HG03039 (cell line): ENCODE results near the gene FBLL1.
A peak's percentile ranks its signal among the peaks of the same experiment; 100 is the strongest.
"Not testable (repeated sequence)": the region's sequence is repeated elsewhere in the genome, so short reads cannot be mapped to it uniquely, and the experiment has no call there.

Experiments
- ATAC-seq: cut with Tn5 transposase; IDR thresholded peaks from one replicate; pipeline ENCODE4 v1.9.1; 2021; ENCODE audit warnings: mild to moderate bottlenecking, moderate library complexity; ENCODE audit not compliant: unreplicated experiment

The FBLL1 gene

DNA sequence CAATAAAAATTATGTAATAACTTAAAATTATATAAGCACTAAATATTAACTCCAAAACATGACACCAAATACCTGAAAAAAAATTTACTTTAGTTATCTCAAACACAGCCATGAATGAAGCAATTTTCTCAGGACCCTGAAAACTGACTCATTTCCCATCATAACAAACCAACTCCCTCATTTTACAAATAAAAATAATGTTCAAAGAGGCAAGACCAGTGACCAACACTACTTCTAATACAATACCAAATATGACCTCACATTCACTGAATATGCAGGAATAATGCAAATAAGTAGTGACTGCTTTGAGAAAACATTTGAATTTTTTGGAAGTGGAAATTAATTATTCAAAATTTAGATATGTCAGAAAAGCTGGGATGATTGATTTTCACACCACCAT is 21.6 kb downstream of the FBLL1 start:
- no peak for ATAC-seq

GRCh38 chr5:168552146-168552545 is 23.0 kb downstream of the FBLL1 start:
- no peak for ATAC-seq

GRCh38 chr5:168553377-168554130 is 24.4 kb downstream of the FBLL1 start:
- no peak for ATAC-seq

- ATAC-seq, result no peak
Observed at GRCh38 chr5:168557389-168557788, 28.3 kb downstream of the FBLL1 start.

- ATAC-seq, result no peak
Observed at GRCh38 chr5:168562279-168562678, 33.2 kb downstream of the FBLL1 start.

DNA sequence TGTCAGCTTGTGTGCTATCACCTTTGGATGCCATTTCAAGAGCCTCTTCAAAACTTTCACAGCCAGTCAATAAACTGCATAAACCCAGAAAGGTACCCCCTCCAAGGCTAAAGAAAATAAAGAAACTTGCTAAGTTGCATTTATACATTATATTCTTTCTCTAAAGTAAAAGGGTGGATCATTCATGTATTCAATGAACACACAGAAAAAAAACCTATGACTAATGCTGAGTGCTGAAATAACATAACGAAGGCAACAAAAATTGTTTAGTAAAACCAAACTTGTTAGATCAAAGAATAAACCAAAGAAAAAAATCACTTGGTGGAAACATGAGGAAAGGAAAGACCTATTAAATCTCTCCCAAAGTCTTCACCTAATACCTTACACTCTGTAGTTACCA is 34.9 kb downstream of the FBLL1 start:
- ATAC-seq, result no peak

GRCh38 chr5:168568738-168569137 is 39.6 kb downstream of the FBLL1 start:
- ATAC-seq, result no peak

GRCh38 chr5:168570490-168571328 is 41.6 kb downstream of the FBLL1 start:
- ATAC-seq, result no peak

DNA sequence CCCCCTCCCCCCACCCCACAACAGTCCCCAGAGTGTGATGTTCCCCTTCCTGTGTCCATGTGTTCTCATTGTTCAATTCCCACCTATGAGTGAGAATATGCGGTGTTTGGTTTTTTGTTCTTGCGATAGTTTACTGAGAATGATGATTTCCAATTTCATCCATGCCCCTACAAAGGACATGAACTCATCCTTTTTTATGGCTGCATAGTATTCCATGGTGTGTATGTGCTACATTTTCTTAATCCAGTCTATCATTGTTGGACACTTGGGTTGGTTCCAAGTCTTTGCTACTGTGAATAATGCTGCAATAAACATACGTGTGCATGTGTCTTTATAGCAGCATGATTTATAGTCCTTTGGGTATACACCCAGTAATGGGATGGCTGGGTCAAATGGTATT is 44.6 kb downstream of the FBLL1 start:
- not testable (repeated sequence) for ATAC-seq

- ATAC-seq, result not testable (repeated sequence)
Observed at GRCh38 chr5:168574156-168574555, 45.1 kb downstream of the FBLL1 start.

DNA sequence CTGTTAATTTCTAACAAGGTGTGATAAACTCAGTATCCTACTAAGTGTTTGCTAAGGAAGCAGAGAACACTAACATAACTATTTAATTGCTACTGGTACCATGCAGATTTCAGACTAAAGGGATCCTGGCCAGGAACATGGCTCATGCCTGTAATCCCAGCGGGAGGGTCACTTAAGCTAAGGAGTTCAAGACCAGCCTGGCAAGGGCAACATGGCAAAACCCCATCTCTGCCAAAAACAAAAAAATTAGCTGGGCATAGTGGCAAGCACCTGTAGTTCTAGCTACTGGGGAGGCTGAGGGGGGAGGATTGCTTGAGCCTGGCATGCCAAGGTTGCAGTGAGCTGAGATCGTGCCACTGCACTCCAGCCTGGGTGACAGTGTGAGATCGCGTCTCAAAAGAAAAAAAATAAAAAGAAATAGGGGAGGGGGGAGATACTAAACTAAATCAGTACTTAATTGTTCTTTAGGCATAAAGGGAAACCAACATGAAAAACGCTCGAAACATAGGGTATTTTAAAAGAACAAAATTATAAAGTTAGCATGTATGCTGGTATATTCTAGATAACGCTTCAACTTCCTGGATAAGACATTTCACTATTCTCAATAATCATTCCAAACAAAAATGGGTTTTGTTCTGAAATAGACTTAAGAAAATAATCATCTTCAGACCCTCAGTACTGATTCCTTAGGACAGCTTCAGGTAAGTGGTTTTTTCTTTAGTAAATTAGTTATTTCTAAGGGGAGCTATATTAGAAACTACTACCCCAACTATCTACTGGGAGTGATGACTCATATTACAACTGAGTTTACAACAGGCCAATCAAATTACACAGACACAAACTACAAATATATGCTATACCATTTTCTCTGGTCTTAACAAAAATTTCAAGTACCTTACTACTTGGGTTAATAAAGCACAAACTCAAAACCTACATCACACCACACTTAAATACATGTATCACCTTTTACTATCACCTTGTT is 46.6 kb downstream of the FBLL1 start:
- ATAC-seq, result no peak

- ATAC-seq, result no peak
Observed at GRCh38 chr5:168578006-168578405, 48.9 kb downstream of the FBLL1 start.

GRCh38 chr5:168578538-168579487 is 49.7 kb downstream of the FBLL1 start, which contains the start of gene PANK3:
TSS of gene PANK3 (minus strand) at chr5:168579368. CDS start at chr5:168579283, 85 bp downstream.
- ATAC-seq, result peak; percentile 53

DNA sequence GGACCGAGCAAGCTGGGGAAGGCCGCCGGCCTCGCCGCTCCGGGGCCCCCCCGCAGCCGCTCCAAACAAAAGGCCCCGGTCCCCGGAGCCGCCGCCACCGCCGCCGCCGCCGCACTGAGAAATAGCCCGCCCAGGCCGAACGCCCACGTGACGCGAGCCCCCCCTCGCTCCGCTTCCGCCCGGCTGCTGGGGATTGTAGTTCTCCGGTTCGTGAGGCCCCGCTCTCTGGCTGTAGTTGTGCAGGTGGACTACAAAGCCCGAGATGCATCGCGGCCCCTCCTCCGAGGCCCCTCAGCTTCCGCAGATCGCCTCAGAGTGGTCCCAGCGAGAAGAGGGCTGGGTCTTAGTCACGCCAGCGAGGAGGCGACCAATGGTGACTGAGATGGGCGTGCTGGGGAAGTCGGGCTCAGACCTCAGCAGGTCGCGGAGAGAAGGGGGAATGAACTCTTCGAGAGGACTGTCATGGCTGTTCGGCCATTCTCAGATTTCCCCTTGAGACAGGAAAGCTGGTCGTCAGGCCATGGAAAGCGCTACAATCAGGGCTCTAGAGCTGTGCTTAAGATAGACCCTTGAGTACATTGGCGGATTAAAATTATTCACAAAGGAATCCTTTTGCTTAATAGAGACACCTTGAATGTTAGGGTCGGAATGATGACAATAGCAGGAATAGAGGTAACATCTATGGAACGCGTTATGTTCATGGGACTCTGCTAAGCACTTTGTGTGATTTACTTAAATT is 50.6 kb downstream of the FBLL1 start:
- ATAC-seq, result peak; percentile 91

DNA sequence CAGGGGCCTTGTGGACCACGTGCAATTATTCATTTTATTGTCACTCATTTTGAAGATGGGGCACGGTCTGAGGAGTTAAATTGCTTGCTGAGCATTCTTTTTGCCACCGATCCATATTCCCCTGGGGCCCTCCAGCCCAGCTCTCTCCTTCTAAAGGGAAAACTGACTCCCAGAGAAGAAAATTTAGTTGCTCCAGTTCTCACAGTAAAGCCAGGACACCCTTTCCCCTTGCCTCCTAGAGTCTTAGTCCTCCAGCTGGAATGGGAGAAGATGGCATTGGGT is 51.1 kb downstream of the FBLL1 start:
- ATAC-seq, result no peak
